ENCODE data around the gene BRSK1. TPM values are rescaled to one million over a fixed set of nuclear protein-coding genes. Genes with fewer than 3 reads are reported as not detected.

BRSK1 gene
- total and polyA plus RNA-seq, 7 donors = 0.14 to 1.1 (median 0.77) TPM

DNA sequence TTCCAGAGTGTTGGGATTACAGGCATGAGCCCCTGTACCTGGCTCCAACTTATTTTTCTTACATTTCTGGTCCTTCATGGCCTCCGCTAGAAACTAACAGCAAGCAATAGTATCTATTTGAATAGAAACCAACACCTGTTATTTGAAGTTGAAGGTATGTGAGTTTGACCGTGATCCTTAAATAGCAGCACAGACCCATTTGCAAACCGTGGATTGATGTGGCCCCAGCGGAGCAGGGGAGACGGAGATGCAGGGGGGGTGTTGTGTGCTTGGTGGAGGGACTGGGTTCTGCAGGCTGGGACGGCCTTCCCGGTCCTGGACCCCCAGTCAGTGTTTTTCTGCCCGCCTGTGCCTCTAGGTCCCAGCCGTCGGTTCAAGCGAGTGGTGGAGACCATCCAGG is 24.5 kb downstream of the BRSK1 start:
- no peaks in the 10 kb centered on the region for H3K4me1 ChIP-seq
- H3K27me3 ChIP-seq (ENCODE audit: insufficient read depth in 3 of 3, low read length in 2 of 3) = peaks cover 0 to 4% (median 0%) of the 10 kb centered on the region in 3 donors
- H3K36me3 ChIP-seq (ENCODE audit: insufficient read depth in 1 of 2, low read depth in 1 of 2) = no peaks in the 10 kb centered on the region
- DNase-seq (no peak), ATAC-seq (no peak)
- WGBS, 3 donors = 88 to 98% (median 89%) methylated on average over 11 of the region's 11 CpGs
- H3K9me3 ChIP-seq = no peaks in the 10 kb centered on the region
- TF ChIP-seq, protein P1, sequence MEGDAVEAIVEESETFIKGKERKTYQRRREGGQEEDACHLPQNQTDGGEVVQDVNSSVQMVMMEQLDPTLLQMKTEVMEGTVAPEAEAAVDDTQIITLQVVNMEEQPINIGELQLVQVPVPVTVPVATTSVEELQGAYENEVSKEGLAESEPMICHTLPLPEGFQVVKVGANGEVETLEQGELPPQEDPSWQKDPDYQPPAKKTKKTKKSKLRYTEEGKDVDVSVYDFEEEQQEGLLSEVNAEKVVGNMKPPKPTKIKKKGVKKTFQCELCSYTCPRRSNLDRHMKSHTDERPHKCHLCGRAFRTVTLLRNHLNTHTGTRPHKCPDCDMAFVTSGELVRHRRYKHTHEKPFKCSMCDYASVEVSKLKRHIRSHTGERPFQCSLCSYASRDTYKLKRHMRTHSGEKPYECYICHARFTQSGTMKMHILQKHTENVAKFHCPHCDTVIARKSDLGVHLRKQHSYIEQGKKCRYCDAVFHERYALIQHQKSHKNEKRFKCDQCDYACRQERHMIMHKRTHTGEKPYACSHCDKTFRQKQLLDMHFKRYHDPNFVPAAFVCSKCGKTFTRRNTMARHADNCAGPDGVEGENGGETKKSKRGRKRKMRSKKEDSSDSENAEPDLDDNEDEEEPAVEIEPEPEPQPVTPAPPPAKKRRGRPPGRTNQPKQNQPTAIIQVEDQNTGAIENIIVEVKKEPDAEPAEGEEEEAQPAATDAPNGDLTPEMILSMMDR (IDR thresholded peaks at IDR 0.05) = no peak
- intact Hi-C loops (cut with DNase I) = no loop called here
- H3K27ac ChIP-seq = no peak overlapping the region
- no peak overlapping the region for H3K4me3 ChIP-seq

DNA sequence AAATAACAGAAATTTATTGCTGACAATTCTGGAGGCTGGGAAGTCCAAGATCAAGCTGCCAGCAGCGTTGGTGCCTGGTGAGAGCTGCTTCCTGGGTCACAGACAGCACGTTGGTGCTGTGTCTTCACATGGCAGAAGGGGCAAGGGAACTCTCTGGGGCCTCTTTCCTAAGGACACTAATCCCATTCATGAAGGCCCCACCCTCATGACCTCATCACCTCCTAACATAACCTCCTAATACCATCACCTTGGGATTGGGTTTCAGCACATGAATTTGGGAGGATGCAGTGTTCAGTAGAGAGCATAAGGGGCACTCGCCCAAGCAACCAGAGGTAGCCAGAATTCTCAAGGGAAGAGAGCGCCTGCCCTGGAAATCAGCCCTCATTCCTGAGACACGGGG is 25.7 kb downstream of the BRSK1 start:
- H3K27ac ChIP-seq = no peak overlapping the region
- no peaks in the 10 kb centered on the region for H3K9me3 ChIP-seq
- ATAC-seq (no peak), DNase-seq (no peak)
- H3K27me3 ChIP-seq (ENCODE audit: insufficient read depth in 3 of 3, low read length in 2 of 3) = peaks cover 0 to 4% (median 0%) of the 10 kb centered on the region in 3 donors
- no peaks in the 10 kb centered on the region for H3K36me3 ChIP-seq (ENCODE audit: insufficient read depth in 1 of 2, low read depth in 1 of 2)
- 85 to 88% (median 85%) methylated on average over 5 of the region's 5 CpGs for WGBS, 3 donors
- no peaks in the 10 kb centered on the region for H3K4me1 ChIP-seq
- H3K4me3 ChIP-seq = no peak overlapping the region
- intact Hi-C loops (cut with DNase I) = no loop called here
- TF ChIP-seq, protein P1 (IDR thresholded peaks at IDR 0.05) = no peak

DNA sequence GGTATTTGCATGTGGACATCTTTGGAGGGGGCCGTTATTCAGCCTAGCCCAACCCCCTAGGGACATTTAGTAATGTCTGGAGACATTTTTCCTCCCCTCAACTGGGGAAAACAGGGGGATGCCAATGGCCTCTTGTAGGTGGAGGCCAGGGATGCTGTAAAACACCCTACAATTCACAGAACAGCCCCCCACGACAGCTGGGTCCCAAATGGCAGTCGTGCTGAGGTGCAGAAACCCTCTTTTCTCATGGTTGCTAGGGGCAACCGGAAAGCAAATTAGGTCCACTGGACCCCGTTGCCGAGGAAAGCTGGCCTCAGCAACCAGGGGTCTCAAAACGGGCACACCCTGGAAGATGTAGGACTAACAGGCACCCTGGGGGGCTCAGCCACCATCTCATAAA is 26.7 kb downstream of the BRSK1 start:
- Histone ChIP-seq H3K4me3 (no peak overlapping the region), H3K36me3 (ENCODE audit: insufficient read depth in 1 of 2, low read depth in 1 of 2) (no peaks in the 10 kb centered on the region), H3K4me1 (no peaks in the 10 kb centered on the region), H3K27ac (no peak overlapping the region), H3K27me3 (ENCODE audit: insufficient read depth in 3 of 3, low read length in 2 of 3) (peaks cover 0 to 4% (median 0%) of the 10 kb centered on the region in 3 donors), H3K9me3 (no peaks in the 10 kb centered on the region)
- DNase-seq = no peak
- intact Hi-C loops (cut with DNase I) = no loop called here
- ATAC-seq = no peak
- WGBS, 3 donors = 54 to 66% (median 59%) methylated on average over 7 of the region's 7 CpGs
- TF ChIP-seq, protein P1 (IDR thresholded peaks at IDR 0.05) = no peak

DNA sequence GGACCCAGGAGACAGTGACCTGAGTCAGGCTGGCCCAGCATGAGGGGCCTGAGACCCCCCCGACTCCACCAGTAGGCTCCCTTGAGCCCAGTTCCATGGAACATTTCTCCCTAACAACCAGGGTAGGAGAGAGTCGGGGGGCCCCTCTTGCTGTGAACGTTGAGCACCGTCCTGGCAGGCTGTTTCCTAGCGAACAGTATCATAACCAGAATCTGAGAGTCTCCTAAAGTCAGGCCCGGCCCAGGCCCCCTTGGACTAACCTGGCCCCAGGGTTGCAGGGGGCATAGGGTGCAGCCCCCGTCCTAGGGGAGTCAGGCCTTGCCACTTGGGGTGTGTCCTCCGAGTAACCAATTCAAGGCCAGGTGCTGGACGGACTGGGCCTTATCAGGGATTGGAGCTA is 27.6 kb downstream of the BRSK1 start:
- intact Hi-C loops (cut with DNase I) = no loop called here
- H3K36me3 ChIP-seq (ENCODE audit: insufficient read depth in 1 of 2, low read depth in 1 of 2) = no peaks in the 10 kb centered on the region
- H3K4me1 ChIP-seq = no peaks in the 10 kb centered on the region
- peaks cover 0 to 4% (median 0%) of the 10 kb centered on the region in 3 donors for H3K27me3 ChIP-seq (ENCODE audit: insufficient read depth in 3 of 3, low read length in 2 of 3)
- no peak for DNase-seq
- H3K9me3 ChIP-seq = no peaks in the 10 kb centered on the region
- 84 to 91% (median 90%) methylated on average over 9 of the region's 9 CpGs for WGBS, 3 donors
- H3K4me3 ChIP-seq = no peak overlapping the region
- TF ChIP-seq, protein P1 (IDR thresholded peaks at IDR 0.05) = no peak
- H3K27ac ChIP-seq = no peak overlapping the region
- ATAC-seq = no peak

GRCh38 chr19:55311797-55312196 is 28.0 kb downstream of the BRSK1 start:
- TF ChIP-seq, protein P1 (IDR thresholded peaks at IDR 0.05) = no peak
- Histone ChIP-seq H3K27ac (no peak overlapping the region), H3K27me3 (ENCODE audit: insufficient read depth in 3 of 3, low read length in 2 of 3) (peaks cover 0 to 4% (median 0%) of the 10 kb centered on the region in 3 donors), H3K4me3 (no peak overlapping the region), H3K9me3 (no peaks in the 10 kb centered on the region), H3K36me3 (ENCODE audit: insufficient read depth in 1 of 2, low read depth in 1 of 2) (no peaks in the 10 kb centered on the region), H3K4me1 (no peaks in the 10 kb centered on the region)
- intact Hi-C loops (cut with DNase I) = no loop called here
- ATAC-seq (no peak), DNase-seq (no peak)
- WGBS, 3 donors = 85 to 88% (median 87%) methylated on average over 16 to 18 of the region's 18 CpGs
